Psoas muscle (tissue), 8 donors: ENCODE measurements around the gene SLC16A7. TPM values are rescaled to one million over a fixed set of nuclear protein-coding genes. Genes with fewer than 3 reads are reported as not detected.

Experiments used
- ATAC-seq, 4 donors: fragments of 200-7000 bp; cut with Tn5 transposase; one replicate each; pipeline ENCODE4 v1.9.1; 2020; ENCODE audit warnings: moderate library complexity in 3 of 4, mild to moderate bottlenecking in 2 of 4
- DNase-seq, 2 donors: peaks; one replicate each; pipeline ENCODE4 v3.0.0-alpha.2; 2020
- H3K27ac ChIP-seq: fragments of 200-600 bp; one replicate; pipeline ENCODE4 v1.8.0; 2022
- H3K27me3 ChIP-seq, 3 donors: fragments of 200-600 bp in 1 of 3; one replicate each; pipeline versions ENCODE4 v1.6.1 to v1.8.0; 2013 to 2022; ENCODE audit warnings: low read length in 2 of 3, mild to moderate bottlenecking in 2 of 3, moderate library complexity in 1 of 3; ENCODE audit not compliant: insufficient read depth in 3 of 3
- H3K36me3 ChIP-seq, 2 donors: fragments of 200-600 bp in 1 of 2; one replicate each; pipeline versions ENCODE4 v1.6.1 to v1.8.0; 2013 to 2022; ENCODE audit warnings: low read depth in 1 of 2, mild to moderate bottlenecking in 1 of 2, moderate library complexity in 1 of 2; ENCODE audit not compliant: insufficient read depth in 1 of 2
- H3K4me1 ChIP-seq: fragments of 200-600 bp; one replicate; pipeline ENCODE4 v1.8.0; 2022
- H3K4me3 ChIP-seq: fragments of 200-600 bp; one replicate; pipeline ENCODE4 v1.8.0; 2022; ENCODE audit warnings: mild to moderate bottlenecking
- H3K9me3 ChIP-seq: fragments of 200-600 bp; one replicate; pipeline ENCODE4 v1.8.0; 2022
- CTCF ChIP-seq: fragments of 200-600 bp; IDR thresholded peaks from one replicate; pipeline ENCODE4 v1.8.0; 2022; ENCODE audit warnings: antibody characterized with exemption
- WGBS, 3 donors: extraction: QIAGEN DNeasy Blood & Tissue Kit; methylation state at CpG; one replicate each; pipeline versions ENCODE4 v1.1.6 to v1.1.7; 2013; 5-methylcytosine and 5-hydroxymethylcytosine counted together
- intact Hi-C, 2 donors: fragments of 100-400 bp; cut with DNase I; formaldehyde crosslinking; loops; one replicate each; pipeline versions ENCODE4 v1.11.0 to v1.14.2; 2022
- polyA plus RNA-seq, 3 donors: library from polyadenylated mRNA; stranded (reverse); fragments of 200-250 nt; gene quantifications; one replicate each; pipeline ENCODE4 v1.2.3, GENCODE V29; 2013
- total RNA-seq, 4 donors: library from RNA; stranded (reverse); fragmentation: NEBNext Ultra II Directional in 2 of 4; extraction: Animal tissue kit (Norgen Biotek cat#: 25700) in 2 of 4; gene quantifications; one replicate each; pipeline versions ENCODE4 v1.2.1 to v1.2.4, GENCODE V29; 2021 to 2023
- donor health status: healthy with polysubstance abuse.
- donor health status: DM: no; HTN: no; CAD: no; lungs with moderate emphysema.
- donor health status: Bipolar disorder and iron deficiency.
- donor health status: healthy.
- donor health status: DM: yes; HTN: yes; CAD: no.
- donor health status: DM: no; HTN: no; CAD: no.
- donor health status: DM: no; HTN: no; CAD: no.
- donor health status: DM: yes; HTN: yes; CAD: no.

SLC16A7 gene
- total and polyA plus RNA-seq, 7 donors, result 0.49 to 27.4 (median 5.0) TPM

GRCh38 chr12:59654061-59654460 is 58.2 kb downstream of the SLC16A7 start:
- Histone ChIP-seq H3K27me3 (no peaks in the 10 kb centered on the region), H3K36me3 (no peaks in the 10 kb centered on the region), H3K27ac (no peak overlapping the region), H3K4me1 (no peaks in the 10 kb centered on the region), H3K9me3 (no peaks in the 10 kb centered on the region), H3K4me3 (no peak overlapping the region)
- no peak for TF ChIP-seq CTCF
- intact Hi-C loops, result no loop called here
- DNase-seq, result no peak
- ATAC-seq, result no peak

DNA sequence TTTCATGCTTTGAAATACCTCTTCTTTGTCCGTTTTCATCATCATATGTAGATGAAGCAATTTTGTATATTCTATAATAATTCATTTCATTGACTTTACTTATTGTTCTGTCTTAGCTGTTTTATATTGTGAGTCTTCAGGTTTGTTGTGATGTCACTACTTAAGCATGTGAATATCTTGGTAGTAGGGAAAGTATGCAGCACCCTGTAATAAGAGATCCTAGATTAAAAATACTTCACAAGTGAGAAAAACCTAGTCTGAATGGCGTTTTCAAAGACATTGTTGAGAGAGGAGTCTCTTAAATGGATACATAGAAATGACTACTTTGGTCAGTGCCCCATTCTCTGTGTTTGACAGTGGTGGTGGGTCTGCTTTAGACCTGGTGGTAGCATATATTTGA is 61.4 kb downstream of the SLC16A7 start:
- H3K36me3 ChIP-seq, result no peaks in the 10 kb centered on the region
- no peaks in the 10 kb centered on the region for H3K27me3 ChIP-seq
- no peaks in the 10 kb centered on the region for H3K4me1 ChIP-seq
- intact Hi-C loops, result no loop called here
- no peak for DNase-seq
- WGBS, 3 donors, result 70 to 81% (median 75%) methylated on average over 2 of the region's 2 CpGs
- H3K4me3 ChIP-seq, result no peak overlapping the region
- TF ChIP-seq CTCF, result no peak
- no peak for ATAC-seq
- H3K27ac ChIP-seq, result no peak overlapping the region
- no peaks in the 10 kb centered on the region for H3K9me3 ChIP-seq

- no peak overlapping the region for H3K4me3 ChIP-seq
- no peak overlapping the region for H3K27ac ChIP-seq
- ATAC-seq (no peak), DNase-seq (no peak)
- no peaks in the 10 kb centered on the region for H3K36me3 ChIP-seq
- intact Hi-C loops, result no loop called here
- no peaks in the 10 kb centered on the region for H3K27me3 ChIP-seq
- no peaks in the 10 kb centered on the region for H3K9me3 ChIP-seq
- WGBS, 3 donors, result 75 to 79% (median 76%) methylated on average over 1 of the region's 1 CpG
- H3K4me1 ChIP-seq, result no peaks in the 10 kb centered on the region
- TF ChIP-seq CTCF, result no peak
These were observed 61.9 kb downstream of the SLC16A7 start for GRCh38 chr12:59657711-59658110.

DNA sequence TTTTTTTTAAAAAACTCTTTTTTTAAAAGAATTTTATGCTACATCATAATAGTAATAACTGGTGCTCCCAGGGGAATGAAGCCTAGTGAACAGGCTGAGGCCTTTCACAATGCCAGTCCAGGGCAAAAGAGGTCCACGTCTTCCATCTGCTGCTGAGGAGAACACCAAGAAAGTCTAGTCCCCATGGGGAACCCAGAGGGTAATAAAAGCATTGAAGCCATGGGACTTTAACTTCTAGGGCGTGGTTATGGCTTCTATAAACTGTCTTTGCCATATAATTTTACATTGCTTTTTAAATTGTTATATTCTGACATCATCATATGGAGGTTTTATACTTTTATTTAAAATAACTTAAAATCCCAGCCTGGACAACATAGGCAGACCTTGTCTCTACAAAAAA is 64.3 kb downstream of the SLC16A7 start:
- 75 to 79% (median 79%) methylated on average over 2 of the region's 2 CpGs for WGBS, 3 donors
- intact Hi-C loops, result no loop called here
- ATAC-seq (no peak), DNase-seq (no peak)
- no peak overlapping the region for H3K4me3 ChIP-seq
- H3K27me3 ChIP-seq, result no peaks in the 10 kb centered on the region
- TF ChIP-seq CTCF, result no peak
- no peaks in the 10 kb centered on the region for H3K9me3 ChIP-seq
- no peaks in the 10 kb centered on the region for H3K4me1 ChIP-seq
- no peak overlapping the region for H3K27ac ChIP-seq
- no peaks in the 10 kb centered on the region for H3K36me3 ChIP-seq

DNA sequence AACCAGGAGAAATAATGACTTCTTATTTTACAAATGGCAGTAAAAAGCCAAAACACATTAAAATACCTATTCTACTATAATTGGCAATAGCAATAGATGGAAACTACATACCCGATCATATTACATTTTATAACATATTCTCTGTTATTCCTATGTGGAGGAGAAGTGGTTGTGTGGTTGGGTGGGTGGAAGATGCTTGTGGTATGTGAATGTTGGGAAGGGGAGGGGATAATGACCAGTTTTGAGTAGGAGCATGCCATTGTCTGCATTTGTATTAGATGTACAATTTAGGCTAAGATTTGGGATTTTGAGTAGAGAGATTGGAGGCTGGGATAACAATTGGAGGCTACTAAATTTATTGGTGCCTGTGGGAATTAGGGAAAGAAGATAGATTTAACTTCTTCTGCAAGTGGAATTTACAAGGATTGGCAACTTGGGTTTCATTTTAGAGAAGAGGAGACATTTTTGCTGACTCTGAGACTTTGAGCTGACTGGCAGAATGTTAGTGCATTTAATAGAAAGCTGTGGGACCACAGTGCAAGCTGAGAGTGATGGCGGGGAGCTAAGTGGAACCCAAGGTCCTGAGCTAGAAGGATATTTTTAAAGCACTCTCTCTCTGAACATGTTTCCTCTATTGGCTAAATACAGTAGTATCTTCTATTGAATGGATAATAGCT is 65.2 kb downstream of the SLC16A7 start:
- H3K4me1 ChIP-seq, result no peaks in the 10 kb centered on the region
- no peaks in the 10 kb centered on the region for H3K27me3 ChIP-seq
- intact Hi-C loops, result no loop called here
- 93 to 98% (median 95%) methylated on average over 2 of the region's 2 CpGs for WGBS, 3 donors
- H3K4me3 ChIP-seq, result no peak overlapping the region
- DNase-seq, result no peak
- no peaks in the 10 kb centered on the region for H3K9me3 ChIP-seq
- no peak for TF ChIP-seq CTCF
- no peak for ATAC-seq
- H3K27ac ChIP-seq, result no peak overlapping the region
- no peaks in the 10 kb centered on the region for H3K36me3 ChIP-seq
